Endodermal cell (in vitro differentiated cells): Measurements from ENCODE around the gene ADAMTS17. TPM values are rescaled to one million over a fixed set of nuclear protein-coding genes. Genes with fewer than 3 reads are reported as not detected.

Experiments
- DNase-seq: peaks from one replicate; pipeline ENCODE4 v3.0.0-alpha.2; 2017
- H3K27ac ChIP-seq: 2 replicates; pipeline ENCODE4 v1.5.1; 2013; ENCODE audit warnings: mild to moderate bottlenecking, low read depth, low read length, moderate library complexity
- H3K27me3 ChIP-seq: 2 replicates; pipeline ENCODE4 v1.6.1; 2013; ENCODE audit warnings: mild to moderate bottlenecking, low read length, moderate library complexity; ENCODE audit not compliant: insufficient read depth, control insufficient read depth, poor library complexity, severe bottlenecking
- H3K36me3 ChIP-seq: 2 replicates; pipeline ENCODE4 v1.7.0; 2013; ENCODE audit warnings: mild to moderate bottlenecking, low read length, moderate library complexity; ENCODE audit not compliant: control insufficient read depth, insufficient read depth
- H3K4me1 ChIP-seq: one replicate; pipeline ENCODE4 v1.7.0; 2013; ENCODE audit warnings: low read length; ENCODE audit not compliant: control insufficient read depth, insufficient read depth
- H3K4me3 ChIP-seq: 2 replicates; pipeline ENCODE4 v1.5.1; 2013; ENCODE audit warnings: mild to moderate bottlenecking, low read length, moderate library complexity
- H3K9ac ChIP-seq: 2 replicates; pipeline ENCODE4 v1.6.1; 2013; ENCODE audit warnings: mild to moderate bottlenecking, low read length, moderate library complexity; ENCODE audit not compliant: poor library complexity, severe bottlenecking; ENCODE audit errors: extremely low read depth
- H3K9me3 ChIP-seq: 2 replicates; pipeline ENCODE4 v1.6.1; 2013; ENCODE audit warnings: mild to moderate bottlenecking, low read length, moderate library complexity; ENCODE audit not compliant: control insufficient read depth
- H3K27ac Mint-ChIP-seq: 2 replicates; pipeline ENCODE4 v1.8.0; 2020; ENCODE audit warnings: mixed read lengths
- H3K27me3 Mint-ChIP-seq: 2 replicates; pipeline ENCODE4 v1.8.0; 2021; ENCODE audit warnings: mild to moderate bottlenecking, mixed read lengths; ENCODE audit not compliant: insufficient read depth
- H3K36me3 Mint-ChIP-seq: 2 replicates; pipeline ENCODE4 v1.8.0; 2020; ENCODE audit warnings: low read depth, mixed read lengths
- H3K4me1 Mint-ChIP-seq: 2 replicates; pipeline ENCODE4 v1.8.0; 2020; ENCODE audit warnings: mixed read lengths
- H3K4me3 Mint-ChIP-seq: 2 replicates; pipeline ENCODE4 v1.8.0; 2020; ENCODE audit warnings: mild to moderate bottlenecking, moderate library complexity, mixed read lengths
- H3K9me3 Mint-ChIP-seq: 2 replicates; pipeline ENCODE4 v1.8.0; 2020; ENCODE audit warnings: mild to moderate bottlenecking, mixed read lengths
- WGBS, 2 experiments: methylation state at CpG; one replicate each; pipeline versions ENCODE4 v1.1.5 to v1.1.7; 2013; ENCODE audit warnings: missing lambda C conversion rate in 2 of 2, mixed read lengths in 1 of 2; ENCODE audit not compliant: insufficient coverage in 1 of 2, insufficient read length in 1 of 2; 5-methylcytosine and 5-hydroxymethylcytosine counted together
- total RNA-seq, 2 donors: library from RNA; stranded (reverse); fragmentation: NEBNext Ultra II Directional in 1 of 2; extraction: Animal tissue kit (Norgen Biotek cat#: 25700) in 1 of 2; gene quantifications; 2 replicates in 1 of 2; 3 replicates in 1 of 2; pipeline ENCODE4 v1.2.1, GENCODE V29; 2021
- TF ChIP-seq, protein P1 (sequence below): fragments of 200-600 bp; sonication (generic); conservative IDR thresholded peaks from 2 replicates; pipeline ENCODE4 v1.5.0; 2021; ENCODE audit warnings: antibody characterized with exemption, mild to moderate bottlenecking

Gene ADAMTS17
- total RNA-seq, 2 donors from 2014 or later, result 0.82 to 2.3 TPM

DNA sequence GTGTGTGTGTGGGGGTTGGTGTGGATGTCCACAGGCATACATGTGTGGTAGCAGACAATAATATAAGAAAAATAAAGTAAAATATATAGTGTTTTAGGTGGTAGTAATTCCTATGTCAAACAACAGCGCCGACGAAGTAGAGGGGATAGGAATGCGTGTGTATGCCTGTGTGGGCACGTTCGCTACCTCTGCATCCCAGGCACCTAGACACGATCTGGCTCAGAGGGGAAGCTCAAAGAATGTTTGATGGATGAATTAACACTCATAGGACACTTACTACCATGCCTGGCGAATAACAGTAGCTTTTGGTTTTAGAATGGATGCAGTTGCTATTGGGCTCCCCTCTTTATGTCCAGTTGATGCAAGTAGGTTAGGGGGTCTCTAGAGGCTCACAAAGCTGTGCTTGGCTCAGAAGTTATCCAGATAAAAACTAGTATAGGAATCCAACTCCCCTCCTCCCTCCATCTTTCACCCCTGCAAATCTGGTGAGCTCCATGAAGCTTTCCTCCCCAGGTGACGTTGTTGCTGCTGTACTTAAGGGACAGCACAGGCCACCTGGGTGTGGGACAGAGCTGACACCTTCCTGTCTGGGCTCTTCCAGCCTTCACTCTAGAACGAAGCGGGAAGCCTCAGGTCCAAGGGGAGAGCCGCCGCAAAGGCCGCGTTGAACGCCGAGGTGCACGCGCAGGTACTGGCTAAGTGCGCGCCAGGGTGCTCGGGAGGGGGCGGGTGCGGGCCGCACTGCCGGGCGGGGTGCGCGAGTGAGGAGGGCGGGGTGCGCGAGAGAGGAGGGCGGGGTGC is 415.9 kb downstream of the ADAMTS17 start:
- H3K4me1 Mint-ChIP-seq, result peaks cover 11% of the 10 kb centered on the region
- TF ChIP-seq, protein P1, sequence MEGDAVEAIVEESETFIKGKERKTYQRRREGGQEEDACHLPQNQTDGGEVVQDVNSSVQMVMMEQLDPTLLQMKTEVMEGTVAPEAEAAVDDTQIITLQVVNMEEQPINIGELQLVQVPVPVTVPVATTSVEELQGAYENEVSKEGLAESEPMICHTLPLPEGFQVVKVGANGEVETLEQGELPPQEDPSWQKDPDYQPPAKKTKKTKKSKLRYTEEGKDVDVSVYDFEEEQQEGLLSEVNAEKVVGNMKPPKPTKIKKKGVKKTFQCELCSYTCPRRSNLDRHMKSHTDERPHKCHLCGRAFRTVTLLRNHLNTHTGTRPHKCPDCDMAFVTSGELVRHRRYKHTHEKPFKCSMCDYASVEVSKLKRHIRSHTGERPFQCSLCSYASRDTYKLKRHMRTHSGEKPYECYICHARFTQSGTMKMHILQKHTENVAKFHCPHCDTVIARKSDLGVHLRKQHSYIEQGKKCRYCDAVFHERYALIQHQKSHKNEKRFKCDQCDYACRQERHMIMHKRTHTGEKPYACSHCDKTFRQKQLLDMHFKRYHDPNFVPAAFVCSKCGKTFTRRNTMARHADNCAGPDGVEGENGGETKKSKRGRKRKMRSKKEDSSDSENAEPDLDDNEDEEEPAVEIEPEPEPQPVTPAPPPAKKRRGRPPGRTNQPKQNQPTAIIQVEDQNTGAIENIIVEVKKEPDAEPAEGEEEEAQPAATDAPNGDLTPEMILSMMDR, result no peak
- H3K4me1 ChIP-seq, result no peaks in the 10 kb centered on the region
- peaks cover 6% of the 10 kb centered on the region for H3K9me3 Mint-ChIP-seq
- no peak overlapping the region for H3K4me3 ChIP-seq
- peaks cover 39% of the 10 kb centered on the region for H3K27me3 ChIP-seq
- no peaks in the 10 kb centered on the region for H3K9me3 ChIP-seq
- H3K4me3 Mint-ChIP-seq, result peak overlapping the region; percentile 70
- no peak overlapping the region for H3K9ac ChIP-seq
- peak; percentile 82 for DNase-seq
- H3K36me3 ChIP-seq, result no peaks in the 10 kb centered on the region
- H3K27ac Mint-ChIP-seq, result no peak overlapping the region
- H3K27ac ChIP-seq, result no peak overlapping the region
- no peaks in the 10 kb centered on the region for H3K36me3 Mint-ChIP-seq
- WGBS, 2 experiments, result 26 to 69% methylated on average over 8 to 26 of the region's 33 CpGs
- peaks cover 67% of the 10 kb centered on the region for H3K27me3 Mint-ChIP-seq

DNA sequence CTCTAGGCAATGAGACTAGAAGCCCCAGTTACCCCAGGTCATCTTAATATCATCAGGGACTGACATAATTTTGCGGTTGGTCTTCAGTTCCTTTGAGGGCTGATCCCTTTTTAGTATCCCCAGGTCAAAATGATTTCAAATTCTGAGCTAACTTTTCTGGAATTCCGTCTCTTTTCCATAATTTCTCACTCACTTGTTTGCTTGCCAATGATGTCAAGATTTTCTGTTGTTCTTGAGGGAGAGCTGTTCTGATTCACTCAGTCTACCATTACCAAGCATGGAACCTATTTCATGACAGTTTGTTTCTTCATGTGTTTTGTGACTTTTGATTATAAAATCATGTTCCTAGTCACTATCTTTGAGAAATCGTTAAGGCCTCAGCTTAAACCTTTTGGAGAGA is 418.1 kb downstream of the ADAMTS17 start:
- Histone ChIP-seq H3K36me3 (no peaks in the 10 kb centered on the region), H3K27ac (no peak overlapping the region), H3K4me1 (no peaks in the 10 kb centered on the region), H3K9ac (no peak overlapping the region), H3K9me3 (no peaks in the 10 kb centered on the region), H3K27me3 (peaks cover 18% of the 10 kb centered on the region), H3K4me3 (no peak overlapping the region)
- Mint-ChIP-seq H3K36me3 (no peaks in the 10 kb centered on the region), H3K9me3 (peaks cover 6% of the 10 kb centered on the region), H3K27ac (no peak overlapping the region), H3K4me3 (no peak overlapping the region), H3K27me3 (peaks cover 58% of the 10 kb centered on the region), H3K4me1 (no peaks in the 10 kb centered on the region)
- WGBS, 2 experiments, result 88% methylated on average over 2 to 3 of the region's 3 CpGs
- TF ChIP-seq, protein P1, result no peak
- no peak for DNase-seq

Other genes with a start within 250 kb of the ADAMTS17 start
- gene CERS3, start 187.0 kb upstream of the ADAMTS17 start, total RNA-seq, result under 1 TPM in 1 of 2 donors, not detected in 1; 0.48 TPM